ENCODE data around the gene MDK. TPM values are rescaled to one million over a fixed set of nuclear protein-coding genes. Genes with fewer than 3 reads are reported as not detected.

The MDK gene
- total RNA-seq, 2 donors from 2014 or later, result 2.6 to 3.7 TPM

DNA sequence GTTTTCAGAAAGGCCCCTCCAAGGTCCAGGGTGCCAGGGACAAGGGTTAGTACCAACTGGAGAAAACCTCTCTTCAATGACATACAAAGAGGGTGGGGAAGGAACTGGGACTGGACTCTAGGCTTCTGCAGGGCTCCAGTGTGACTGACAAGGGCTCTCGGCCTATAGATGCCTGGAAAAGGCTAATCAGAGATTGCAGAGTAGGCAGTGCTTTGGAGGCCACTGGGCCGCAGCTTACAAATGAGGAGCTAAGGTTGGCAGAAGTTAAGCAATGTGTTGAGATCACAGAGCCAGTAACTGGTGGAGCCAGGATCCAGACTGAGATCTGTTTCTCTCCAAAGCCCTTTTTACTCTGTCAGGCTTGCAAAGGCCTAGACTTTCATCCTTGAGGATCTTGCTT, 41.7 kb upstream of the MDK start:
- Mint-ChIP-seq H3K27me3 (no peaks in the 10 kb centered on the region), H3K36me3 (ENCODE audit: low read depth) (no peaks in the 10 kb centered on the region), H3K27ac (peak overlapping the region; percentile 53), H3K4me3 (no peak overlapping the region), H3K4me1 (peaks cover 38% of the 10 kb centered on the region)
- no peak for ATAC-seq
- no peaks in the 10 kb centered on the region for H3K9me3 ChIP-seq (ENCODE audit: control insufficient read depth, low read length, poor library complexity, severe bottlenecking)
- no peak for DNase-seq

DNA sequence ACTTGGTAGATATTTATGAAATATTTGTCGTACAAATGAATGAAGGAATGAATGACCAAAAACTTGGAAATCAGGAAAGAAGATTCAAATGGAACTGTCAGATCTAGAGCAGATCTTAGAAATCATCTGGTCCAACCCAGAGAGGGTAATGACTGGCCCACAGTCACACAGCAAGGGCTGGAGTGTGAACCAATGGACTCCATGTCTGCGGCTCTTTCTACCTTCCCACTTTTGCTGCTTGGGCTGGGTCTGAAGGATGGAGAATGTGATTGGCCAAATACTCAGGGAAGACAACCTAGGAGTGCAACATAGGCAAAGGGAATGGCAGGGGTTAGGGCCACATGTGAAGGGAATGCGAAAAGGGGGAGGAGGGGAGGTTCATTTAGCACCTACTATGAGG, 40.0 kb upstream of the MDK start:
- H3K9me3 ChIP-seq (ENCODE audit: control insufficient read depth, low read length, poor library complexity, severe bottlenecking), result no peaks in the 10 kb centered on the region
- H3K27ac Mint-ChIP-seq, result peak overlapping the region; percentile 92
- ATAC-seq (no peak), DNase-seq (no peak)
- H3K4me3 Mint-ChIP-seq, result no peak overlapping the region
- H3K4me1 Mint-ChIP-seq, result peaks cover 48% of the 10 kb centered on the region
- H3K27me3 Mint-ChIP-seq, result no peaks in the 10 kb centered on the region
- H3K36me3 Mint-ChIP-seq (ENCODE audit: low read depth), result peaks cover 2% of the 10 kb centered on the region

DNA sequence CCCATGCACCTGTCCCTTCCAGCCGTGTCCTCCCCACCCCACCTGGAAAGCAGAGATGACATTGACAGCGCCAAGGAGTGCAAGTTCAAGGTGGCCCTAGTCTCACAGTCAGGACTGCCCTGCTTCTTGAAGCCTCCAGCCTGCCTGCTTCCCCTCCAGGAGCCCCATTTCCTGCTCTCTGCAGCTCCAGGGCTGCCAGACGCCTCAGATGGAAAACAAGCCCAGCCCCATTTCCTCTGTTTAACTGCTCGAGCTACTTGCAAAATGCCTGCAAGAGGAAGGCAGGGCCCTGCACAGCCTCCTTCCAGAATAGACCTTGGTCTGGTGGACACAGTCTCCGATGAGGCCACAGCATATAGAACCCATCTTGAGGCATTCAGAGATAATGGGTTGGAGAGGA, 39.2 kb upstream of the MDK start:
- Mint-ChIP-seq H3K27me3 (no peaks in the 10 kb centered on the region), H3K4me3 (peak overlapping the region; percentile 36), H3K27ac (peak overlapping the region; percentile 92), H3K36me3 (ENCODE audit: low read depth) (peaks cover 6% of the 10 kb centered on the region), H3K4me1 (peaks cover 54% of the 10 kb centered on the region)
- ATAC-seq (no peak), DNase-seq (no peak)
- no peaks in the 10 kb centered on the region for H3K9me3 ChIP-seq (ENCODE audit: control insufficient read depth, low read length, poor library complexity, severe bottlenecking)

DNA sequence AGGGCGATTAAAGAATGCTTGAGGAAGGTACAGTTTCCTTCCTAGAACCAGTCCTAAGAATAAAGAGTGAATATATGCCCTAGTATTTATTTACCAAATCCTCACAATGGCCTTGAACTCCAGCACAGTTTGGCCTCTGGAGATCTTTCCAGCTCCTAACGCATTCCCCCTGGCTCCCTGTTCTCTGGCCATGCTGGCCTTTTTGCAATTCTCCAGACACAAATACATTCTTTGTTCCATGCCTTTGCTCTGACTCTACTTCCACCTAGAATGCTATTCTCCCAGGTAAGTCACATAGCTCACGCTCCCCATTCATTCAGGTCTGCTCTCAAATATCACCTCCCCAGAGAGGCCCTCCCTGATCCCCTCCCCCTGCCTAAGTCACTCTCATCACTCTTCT, 37.9 kb upstream of the MDK start:
- H3K4me1 Mint-ChIP-seq, result peaks cover 57% of the 10 kb centered on the region

DNA sequence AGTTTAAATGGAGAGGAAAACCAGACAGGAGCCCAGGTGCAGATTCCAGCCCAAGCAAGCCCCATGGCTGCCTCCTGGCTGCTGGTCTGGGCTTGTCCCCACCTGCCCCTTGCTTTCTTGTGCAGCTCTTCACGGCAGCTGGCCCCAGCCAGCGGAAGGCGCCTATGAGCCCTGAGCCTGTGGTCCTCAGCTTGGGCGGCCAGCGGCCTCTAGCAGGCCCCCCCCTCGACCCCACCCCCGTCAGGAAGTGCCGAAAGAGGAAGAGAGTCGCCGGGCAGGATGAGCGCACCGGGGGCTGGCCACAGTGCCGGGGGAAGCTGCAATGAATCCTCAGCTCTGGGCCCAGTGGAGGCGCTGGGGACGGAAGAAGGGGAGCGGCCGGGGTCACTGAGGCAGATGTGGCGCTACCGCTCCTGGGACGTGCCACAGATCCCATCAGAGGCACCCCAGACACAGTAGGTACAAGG, 36.3 kb upstream of the MDK start:
- ATAC-seq, result no peak
- peaks cover 6% of the 10 kb centered on the region for H3K36me3 Mint-ChIP-seq (ENCODE audit: low read depth)
- H3K4me3 Mint-ChIP-seq, result peak overlapping the region; percentile 99
- H3K27me3 Mint-ChIP-seq, result no peaks in the 10 kb centered on the region
- peak overlapping the region; percentile 60 for H3K27ac Mint-ChIP-seq
- peaks cover 67% of the 10 kb centered on the region for H3K4me1 Mint-ChIP-seq
- H3K9me3 ChIP-seq (ENCODE audit: control insufficient read depth, low read length, poor library complexity, severe bottlenecking), result no peaks in the 10 kb centered on the region
- no peak for DNase-seq

More for the DNA sequence above, 37.9 kb upstream of the MDK start:
- ATAC-seq (no peak), DNase-seq (no peak)
- H3K27ac Mint-ChIP-seq, result peak overlapping the region; percentile 92
- H3K9me3 ChIP-seq (ENCODE audit: control insufficient read depth, low read length, poor library complexity, severe bottlenecking), result no peaks in the 10 kb centered on the region
- H3K4me3 Mint-ChIP-seq, result no peak overlapping the region
- no peaks in the 10 kb centered on the region for H3K27me3 Mint-ChIP-seq
- peaks cover 6% of the 10 kb centered on the region for H3K36me3 Mint-ChIP-seq (ENCODE audit: low read depth)

DNA sequence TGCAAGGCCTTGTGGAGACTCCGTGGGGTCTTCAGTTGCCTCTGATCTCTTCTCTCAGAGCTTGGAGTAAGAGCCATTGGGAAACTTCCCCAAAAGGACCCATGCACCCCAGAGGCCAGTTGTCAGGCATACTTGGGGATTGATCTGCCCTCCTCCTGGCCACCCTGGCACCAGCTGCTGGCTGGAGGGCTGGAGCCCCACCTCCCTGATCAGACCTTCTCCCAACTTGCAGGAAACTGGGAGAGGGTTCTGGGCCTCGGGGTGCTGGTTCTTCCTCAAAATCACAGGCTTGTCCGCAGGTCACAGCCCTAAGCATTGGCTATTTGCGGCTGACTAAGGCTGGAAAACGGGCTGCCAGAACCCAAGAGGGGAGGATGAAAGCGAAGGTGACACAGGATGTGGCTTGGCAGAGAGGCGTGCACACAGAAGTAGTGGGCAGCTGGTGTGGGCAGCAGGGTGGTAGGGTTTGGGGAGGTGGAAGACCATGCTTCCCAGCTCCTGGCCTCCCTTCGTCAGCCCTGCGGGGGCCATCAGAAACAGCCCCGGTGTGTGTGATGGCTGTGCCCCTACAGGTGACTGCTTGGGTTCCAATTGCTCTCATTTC, 35.5 kb upstream of the MDK start:
- no peaks in the 10 kb centered on the region for H3K9me3 ChIP-seq (ENCODE audit: control insufficient read depth, low read length, poor library complexity, severe bottlenecking)
- ATAC-seq (no peak), DNase-seq (no peak)
- Mint-ChIP-seq H3K27me3 (no peaks in the 10 kb centered on the region), H3K27ac (peak overlapping the region; percentile 96), H3K4me1 (peaks cover 74% of the 10 kb centered on the region), H3K36me3 (ENCODE audit: low read depth) (peaks cover 6% of the 10 kb centered on the region), H3K4me3 (peak overlapping the region; percentile 99)

DNA sequence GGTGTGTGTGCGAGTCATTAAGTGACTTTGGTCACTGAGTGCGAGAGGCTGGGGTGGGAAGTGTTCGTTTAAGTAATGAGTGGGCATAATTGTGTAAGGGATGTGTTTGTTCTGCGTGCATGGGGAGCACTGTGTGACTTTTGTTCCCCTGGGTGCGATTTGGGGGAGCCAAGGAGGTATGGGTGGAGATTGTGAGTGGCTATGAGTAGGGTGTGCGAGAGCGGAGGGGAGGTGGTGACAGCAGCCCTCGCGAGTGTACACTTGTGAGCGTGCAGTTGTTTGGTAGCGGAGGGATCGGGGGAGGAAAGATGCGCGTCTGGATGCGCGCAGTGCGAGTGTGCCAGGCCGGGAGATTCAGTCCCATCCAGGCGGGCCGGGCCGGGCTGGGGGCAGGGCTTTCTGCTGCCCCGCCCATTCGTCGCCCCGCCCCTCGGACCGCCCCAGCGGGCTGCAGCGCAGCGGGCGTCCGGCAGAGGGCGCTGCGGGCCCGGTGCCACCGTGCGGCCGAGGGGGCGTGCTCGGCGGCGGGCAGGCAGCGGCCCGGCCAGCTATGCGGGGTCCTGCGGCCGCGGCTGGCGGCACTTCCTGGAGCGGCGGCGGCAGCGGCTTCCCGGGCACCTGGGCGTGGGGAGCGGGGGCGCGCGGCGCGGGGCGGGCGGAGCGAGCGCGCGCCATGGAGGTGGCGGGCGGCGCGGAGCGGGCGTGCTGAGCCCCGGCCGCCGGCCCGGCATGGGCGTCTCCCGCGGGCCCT, 34.4 kb upstream of the MDK start, which contains the start of gene DGKZ:
DGKZ (plus strand) TSS at position 578 of the 751 bp plus-strand sequence. CDS start 197 bp downstream, outside the sequence.
- DNase-seq (peak; percentile 94 to 97 (median 95)), ATAC-seq (peak; percentile 87)
- no peaks in the 10 kb centered on the region for H3K9me3 ChIP-seq (ENCODE audit: control insufficient read depth, low read length, poor library complexity, severe bottlenecking)
- Mint-ChIP-seq H3K4me1 (peaks cover 71% of the 10 kb centered on the region), H3K36me3 (ENCODE audit: low read depth) (peaks cover 6% of the 10 kb centered on the region), H3K27ac (peak within 1 kb of the TSS; percentile 96), H3K4me3 (peak within 1 kb of the TSS; percentile 99), H3K27me3 (no peaks in the 10 kb centered on the region)

DNA sequence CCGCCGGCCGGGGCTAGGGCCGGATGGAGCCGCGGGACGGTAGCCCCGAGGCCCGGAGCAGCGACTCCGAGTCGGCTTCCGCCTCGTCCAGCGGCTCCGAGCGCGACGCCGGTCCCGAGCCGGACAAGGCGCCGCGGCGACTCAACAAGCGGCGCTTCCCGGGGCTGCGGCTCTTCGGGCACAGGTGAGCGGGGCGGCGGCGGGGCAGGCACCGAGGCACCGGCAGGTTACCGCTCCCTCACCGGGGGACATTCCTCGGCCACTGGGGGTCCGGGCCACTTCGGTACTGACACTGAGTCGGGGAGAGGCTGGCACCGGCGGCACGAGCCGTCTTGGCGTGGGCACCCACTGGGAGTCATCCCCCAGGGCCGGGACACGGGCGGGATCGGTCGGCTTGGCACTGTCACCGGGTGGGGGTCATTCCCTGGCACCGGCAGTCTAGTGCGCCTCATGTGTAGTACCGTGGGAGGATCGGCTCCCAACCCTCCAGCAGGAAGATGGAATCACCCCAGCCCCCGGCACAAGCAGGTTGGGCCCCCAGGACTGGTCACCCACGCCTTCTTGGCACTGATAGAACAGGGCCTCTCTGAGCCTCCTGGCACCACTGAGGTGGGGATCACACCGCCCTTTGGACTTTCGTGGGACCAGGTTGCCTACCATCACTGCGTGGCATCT, 33.7 kb upstream of the MDK start:
- DNase-seq (no peak), ATAC-seq (no peak)
- H3K4me1 Mint-ChIP-seq, result peaks cover 72% of the 10 kb centered on the region
- peak overlapping the region; percentile 97 for H3K4me3 Mint-ChIP-seq
- H3K36me3 Mint-ChIP-seq (ENCODE audit: low read depth), result peaks cover 6% of the 10 kb centered on the region
- H3K27me3 Mint-ChIP-seq, result no peaks in the 10 kb centered on the region
- no peaks in the 10 kb centered on the region for H3K9me3 ChIP-seq (ENCODE audit: control insufficient read depth, low read length, poor library complexity, severe bottlenecking)
- H3K27ac Mint-ChIP-seq, result peak overlapping the region; percentile 92

DNA sequence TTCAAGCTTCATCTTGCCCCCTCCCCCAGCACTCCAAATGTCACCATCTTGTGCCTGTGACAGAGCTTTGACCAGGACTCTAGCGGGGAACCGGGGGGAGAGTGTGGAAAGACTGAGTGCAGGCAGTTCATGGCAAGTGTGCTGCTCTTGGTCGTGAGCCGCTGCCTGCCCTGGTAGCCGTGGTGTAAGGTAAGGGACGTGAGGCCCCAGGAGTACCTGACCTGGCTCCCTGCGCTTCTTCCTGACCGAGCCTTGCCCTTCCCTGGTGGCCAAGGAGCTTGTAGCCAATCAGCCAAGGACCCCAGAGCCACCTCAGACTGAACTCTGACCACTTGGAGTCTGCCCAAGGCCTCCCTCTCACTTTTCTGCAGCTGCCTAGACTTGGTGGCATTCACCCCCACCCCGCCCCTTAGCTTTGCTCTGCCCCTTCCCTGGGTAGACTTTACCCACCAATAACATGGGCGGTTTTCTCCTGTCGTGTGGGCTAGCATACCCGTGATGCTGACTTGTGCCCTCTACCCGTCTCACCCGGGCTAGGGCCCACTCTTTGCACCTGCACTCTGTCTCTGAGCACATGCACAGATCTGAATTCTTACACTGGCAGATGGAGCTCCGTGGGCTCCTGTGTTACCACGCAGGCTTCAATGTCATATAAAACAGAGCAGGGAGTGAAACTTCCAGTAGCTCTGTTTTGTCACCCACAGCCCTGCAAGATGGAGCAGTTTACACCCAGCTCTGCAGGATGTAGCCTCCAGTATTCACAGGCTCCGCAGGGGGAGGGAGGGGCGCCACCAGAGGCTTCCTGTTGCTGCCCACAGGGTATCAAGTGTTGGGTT, 32.7 kb upstream of the MDK start:
- no peak for DNase-seq
- H3K27me3 Mint-ChIP-seq, result no peaks in the 10 kb centered on the region
- ATAC-seq, result peak; percentile 28
- H3K4me3 Mint-ChIP-seq, result peak overlapping the region; percentile 97
- H3K9me3 ChIP-seq (ENCODE audit: control insufficient read depth, low read length, poor library complexity, severe bottlenecking), result no peaks in the 10 kb centered on the region
- H3K4me1 Mint-ChIP-seq, result peaks cover 74% of the 10 kb centered on the region
- peak overlapping the region; percentile 92 for H3K27ac Mint-ChIP-seq
- H3K36me3 Mint-ChIP-seq (ENCODE audit: low read depth), result peaks cover 6% of the 10 kb centered on the region

DNA sequence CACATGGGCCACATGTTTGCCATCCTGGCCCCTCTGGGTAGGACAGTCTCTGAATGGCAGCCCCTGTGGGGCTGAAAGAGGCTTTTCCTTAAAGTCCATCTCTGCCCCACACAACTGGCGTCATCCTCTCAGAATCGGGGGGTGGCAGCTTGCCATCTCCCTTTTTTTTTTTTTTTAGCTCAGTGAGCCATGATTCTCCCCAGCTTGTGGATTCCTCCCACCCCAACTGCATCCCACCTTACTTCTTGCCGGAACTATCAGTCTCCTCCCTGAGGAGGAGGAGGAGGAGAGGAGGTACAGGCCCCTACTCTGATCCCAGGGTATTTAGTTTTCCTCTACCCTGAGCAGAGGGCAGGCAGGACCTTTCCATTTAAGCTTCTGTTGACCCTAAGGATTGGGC, 30.8 kb upstream of the MDK start:
- DNase-seq (no peak), ATAC-seq (no peak)
- no peaks in the 10 kb centered on the region for H3K9me3 ChIP-seq (ENCODE audit: control insufficient read depth, low read length, poor library complexity, severe bottlenecking)
- H3K27ac Mint-ChIP-seq, result peak overlapping the region; percentile 95
- peaks cover 74% of the 10 kb centered on the region for H3K4me1 Mint-ChIP-seq
- H3K4me3 Mint-ChIP-seq, result peak overlapping the region; percentile 90
- no peaks in the 10 kb centered on the region for H3K27me3 Mint-ChIP-seq
- H3K36me3 Mint-ChIP-seq (ENCODE audit: low read depth), result peaks cover 6% of the 10 kb centered on the region

DNA sequence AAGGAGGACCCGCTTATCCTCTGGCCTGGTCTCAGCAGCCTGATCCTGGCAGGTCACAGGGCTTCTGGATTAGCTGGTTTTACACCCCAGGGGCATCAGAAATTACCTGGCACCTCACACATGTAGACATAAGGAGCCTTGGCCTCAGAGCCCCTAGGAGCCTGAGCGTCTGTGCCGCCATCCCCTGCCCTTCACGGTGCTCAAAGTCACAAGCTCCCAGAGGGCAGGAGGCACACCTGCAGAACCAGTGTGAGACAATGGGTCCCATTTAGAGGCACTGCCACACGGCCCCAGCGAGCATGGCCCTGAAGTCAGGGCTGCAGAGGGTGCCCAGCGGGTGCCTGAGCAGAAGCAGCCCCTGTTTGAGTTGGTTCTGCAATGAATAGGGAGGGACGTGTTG, 30.3 kb upstream of the MDK start:
- DNase-seq (no peak), ATAC-seq (no peak)
- H3K4me3 Mint-ChIP-seq, result peak overlapping the region; percentile 90
- H3K9me3 ChIP-seq (ENCODE audit: control insufficient read depth, low read length, poor library complexity, severe bottlenecking), result no peaks in the 10 kb centered on the region
- H3K27me3 Mint-ChIP-seq, result no peaks in the 10 kb centered on the region
- peak overlapping the region; percentile 95 for H3K27ac Mint-ChIP-seq
- H3K36me3 Mint-ChIP-seq (ENCODE audit: low read depth), result peaks cover 6% of the 10 kb centered on the region
- H3K4me1 Mint-ChIP-seq, result peaks cover 74% of the 10 kb centered on the region

DNA sequence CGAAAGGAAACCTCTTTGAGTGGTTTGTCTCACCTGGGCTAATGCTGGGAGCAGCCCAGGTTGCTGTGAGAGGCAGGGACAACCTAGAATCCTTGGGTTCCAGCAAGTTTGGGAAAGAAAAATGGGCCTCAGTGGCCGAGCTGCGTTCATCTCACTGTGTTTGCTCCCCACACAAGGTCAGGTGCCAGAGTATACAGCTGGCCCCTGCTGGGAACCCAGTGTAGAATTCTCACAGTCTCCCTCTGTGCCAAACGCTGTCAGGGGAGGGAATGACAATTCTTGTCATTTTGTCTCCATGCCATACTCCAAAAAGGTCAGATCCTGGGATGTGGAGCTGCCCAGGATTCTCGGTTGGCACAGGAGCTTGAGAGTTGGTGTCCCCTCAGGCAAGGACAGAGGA, 29.9 kb upstream of the MDK start:
- ATAC-seq (no peak), DNase-seq (no peak)
- Mint-ChIP-seq H3K27ac (peak overlapping the region; percentile 95), H3K36me3 (ENCODE audit: low read depth) (peaks cover 3% of the 10 kb centered on the region), H3K4me3 (peak overlapping the region; percentile 90), H3K4me1 (peaks cover 74% of the 10 kb centered on the region), H3K27me3 (no peaks in the 10 kb centered on the region)
- H3K9me3 ChIP-seq (ENCODE audit: control insufficient read depth, low read length, poor library complexity, severe bottlenecking), result no peaks in the 10 kb centered on the region
